GM12878 (cell line): ENCODE data around the gene CTIF. TPM values are rescaled to one million over a fixed set of nuclear protein-coding genes. Genes with fewer than 3 reads are reported as not detected.

Experiments used
- BCL11A ChIP-seq: IDR thresholded peaks from 2 replicates; pipeline ENCODE4 v1.6.1; 2011; ENCODE audit warnings: low read depth, low read length
- BCLAF1 ChIP-seq: fragments of 450-650 bp; IDR thresholded peaks from 2 replicates; pipeline ENCODE4 v1.6.1; 2017; ENCODE audit warnings: antibody characterized with exemption, mild to moderate bottlenecking, moderate library complexity
- CBFB ChIP-seq: IDR thresholded peaks from 2 replicates; pipeline ENCODE4 v1.6.1; 2016; ENCODE audit warnings: antibody characterized with exemption, low read depth
- E4F1 ChIP-seq: fragments of 450-650 bp; IDR thresholded peaks from 2 replicates; pipeline ENCODE4 v1.6.1; 2018; ENCODE audit warnings: borderline replicate concordance, mild to moderate bottlenecking; ENCODE audit not compliant: partially characterized antibody
- EP300 ChIP-seq, 2 experiments: fragments of 150-350 bp in 1 of 2; IDR thresholded peaks; 2 replicates each; pipeline ENCODE4 v1.6.1; 2011 to 2012; ENCODE audit warnings: low read depth in 2 of 2, low read length in 2 of 2, borderline replicate concordance in 1 of 2, improper control_type of control experiment in 1 of 2, inconsistent platforms in 1 of 2; ENCODE audit not compliant: control insufficient read depth in 1 of 2
- EZH2 ChIP-seq: IDR thresholded peaks from 2 replicates; pipeline ENCODE4 v1.6.1; 2012; ENCODE audit warnings: low read depth, mild to moderate bottlenecking, control low read depth, inconsistent platforms, low read length, borderline replicate concordance; ENCODE audit not compliant: control insufficient read depth
- LARP7 ChIP-seq: fragments of 450-650 bp; IDR thresholded peaks from 2 replicates; pipeline ENCODE4 v1.6.1; 2017; ENCODE audit warnings: mild to moderate bottlenecking
- NFYB ChIP-seq: IDR thresholded peaks from 2 replicates; pipeline ENCODE4 v1.6.1; 2011; ENCODE audit warnings: low read depth, mild to moderate bottlenecking, low read length, improper control_type of control experiment, moderate library complexity; ENCODE audit not compliant: insufficient read depth
- NRF1 ChIP-seq: conservative IDR thresholded peaks from 2 replicates; pipeline ENCODE4 v1.6.1; 2011; ENCODE audit warnings: mild to moderate bottlenecking, low read depth, low read length, improper control_type of control experiment
- POLR2A ChIP-seq: IDR thresholded peaks from 2 replicates; pipeline ENCODE4 v1.6.1; 2011; ENCODE audit warnings: low read depth, mild to moderate bottlenecking, low read length
- SIX5 ChIP-seq: IDR thresholded peaks from 2 replicates; pipeline ENCODE4 v1.6.1; 2011; ENCODE audit warnings: mild to moderate bottlenecking, low read depth, low read length, moderate library complexity; ENCODE audit not compliant: severe bottlenecking
- SMAD1 ChIP-seq: fragments of 450-650 bp; IDR thresholded peaks from 2 replicates; pipeline ENCODE4 v1.6.1; 2018; ENCODE audit warnings: mild to moderate bottlenecking, low read depth; ENCODE audit not compliant: partially characterized antibody
- SPI1 ChIP-seq: IDR thresholded peaks from 2 replicates; pipeline ENCODE4 v1.6.1; 2011; ENCODE audit warnings: low read depth, mild to moderate bottlenecking, low read length, moderate library complexity, borderline replicate concordance; ENCODE audit not compliant: insufficient read depth
- SREBF2 ChIP-seq: IDR thresholded peaks from 2 replicates; pipeline ENCODE4 v1.6.1; 2012; ENCODE audit warnings: mild to moderate bottlenecking, low read length
- WRNIP1 ChIP-seq: IDR thresholded peaks from 2 replicates; pipeline ENCODE4 v1.6.1; 2011; ENCODE audit warnings: low read depth, low read length, improper control_type of control experiment, borderline replicate concordance
- ZNF207 ChIP-seq: fragments of 450-650 bp; IDR thresholded peaks from 2 replicates; pipeline ENCODE4 v1.6.1; 2014; ENCODE audit warnings: antibody characterized with exemption, mild to moderate bottlenecking, borderline replicate concordance
- ZSCAN29 ChIP-seq: fragments of 450-650 bp; IDR thresholded peaks from 2 replicates; pipeline ENCODE4 v1.6.1; 2017; ENCODE audit warnings: mild to moderate bottlenecking, moderate library complexity
- polyA plus RNA-seq, 11 experiments: library from polyadenylated mRNA; depleted of rRNA in 4 of 11; unstranded in 6 of 11; stranded (reverse) in 5 of 11; fragments of >200 nt; fragmentation: Nextera tagmentation in 4 of 11; fragmentation: Illumina TruSeq in 1 of 11; extraction: Ambion mirVana in 4 of 11; extraction: Trizol in 1 of 11; gene quantifications; 1 replicate in 1 of 11; 2 replicates in 10 of 11; pipeline versions ENCODE4 v1.2.1 to v1.2.3, GENCODE V29; 2011 to 2016; ENCODE audit warnings: inconsistent platforms in 2 of 11, missing spikeins in 2 of 11, low read depth in 1 of 11
- total RNA-seq, 4 experiments: library from RNA; depleted of rRNA in 3 of 4; stranded (reverse); fragments of >200 nt in 3 of 4; fragmentation: Illumina TruSeq in 1 of 4; extraction: Trizol in 1 of 4; gene quantifications; 2 replicates each; pipeline versions ENCODE4 v1.2.1 to v1.2.3, GENCODE V29; 2013 to 2021
- TF ChIP-seq, protein P1 (sequence below): IDR thresholded peaks from 2 replicates; pipeline ENCODE4 v1.6.1; 2012; ENCODE audit warnings: low read depth, low read length, improper control_type of control experiment
- TF ChIP-seq, protein P2 (sequence below): fragments of 450-650 bp; IDR thresholded peaks from 2 replicates; pipeline ENCODE4 v1.6.1; 2017; ENCODE audit warnings: mild to moderate bottlenecking, low read depth, inconsistent platforms; ENCODE audit not compliant: poor library complexity, severe bottlenecking
- TF ChIP-seq, protein P3 (sequence below): IDR thresholded peaks from 2 replicates; pipeline ENCODE4 v1.6.1; 2012; ENCODE audit warnings: low read depth, low read length, improper control_type of control experiment

Gene CTIF
- total and polyA plus RNA-seq, 10 of the 15 experiments (the other 5 are each of a cell fraction or from before 2014, with no cell fraction given), result 0.06 to 11.6 (median 2.5) TPM

GRCh38 chr18:48778344-48779011 is 239.6 kb downstream of the CTIF start (continued):
- TF ChIP-seq EP300 (IDR thresholded peaks at IDR 0.05; ENCODE audit: borderline replicate concordance in 1 of 2, control insufficient read depth in 1 of 2, low read depth in 2 of 2, low read length in 2 of 2) (0 out of 4 replicates have a peak, but pooled peaks of 1 of the 2 experiments have one; percentile 32), WRNIP1 (no peak), EZH2 (no peak), SIX5 (no peak), BCL11A (peak; percentile 45), ZNF207 (no peak), E4F1 (no peak), NRF1 (no peak), NFYB (no peak), ZSCAN29 (no peak), SPI1 (no peak), BCLAF1 (no peak), SREBF2 (no peak), SMAD1 (no peak), CBFB (no peak), LARP7 (no peak), POLR2A (no peak)
- TF ChIP-seq, protein P1, sequence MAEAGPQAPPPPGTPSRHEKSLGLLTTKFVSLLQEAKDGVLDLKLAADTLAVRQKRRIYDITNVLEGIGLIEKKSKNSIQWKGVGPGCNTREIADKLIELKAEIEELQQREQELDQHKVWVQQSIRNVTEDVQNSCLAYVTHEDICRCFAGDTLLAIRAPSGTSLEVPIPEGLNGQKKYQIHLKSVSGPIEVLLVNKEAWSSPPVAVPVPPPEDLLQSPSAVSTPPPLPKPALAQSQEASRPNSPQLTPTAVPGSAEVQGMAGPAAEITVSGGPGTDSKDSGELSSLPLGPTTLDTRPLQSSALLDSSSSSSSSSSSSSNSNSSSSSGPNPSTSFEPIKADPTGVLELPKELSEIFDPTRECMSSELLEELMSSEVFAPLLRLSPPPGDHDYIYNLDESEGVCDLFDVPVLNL, result no peak
- TF ChIP-seq, protein P2, sequence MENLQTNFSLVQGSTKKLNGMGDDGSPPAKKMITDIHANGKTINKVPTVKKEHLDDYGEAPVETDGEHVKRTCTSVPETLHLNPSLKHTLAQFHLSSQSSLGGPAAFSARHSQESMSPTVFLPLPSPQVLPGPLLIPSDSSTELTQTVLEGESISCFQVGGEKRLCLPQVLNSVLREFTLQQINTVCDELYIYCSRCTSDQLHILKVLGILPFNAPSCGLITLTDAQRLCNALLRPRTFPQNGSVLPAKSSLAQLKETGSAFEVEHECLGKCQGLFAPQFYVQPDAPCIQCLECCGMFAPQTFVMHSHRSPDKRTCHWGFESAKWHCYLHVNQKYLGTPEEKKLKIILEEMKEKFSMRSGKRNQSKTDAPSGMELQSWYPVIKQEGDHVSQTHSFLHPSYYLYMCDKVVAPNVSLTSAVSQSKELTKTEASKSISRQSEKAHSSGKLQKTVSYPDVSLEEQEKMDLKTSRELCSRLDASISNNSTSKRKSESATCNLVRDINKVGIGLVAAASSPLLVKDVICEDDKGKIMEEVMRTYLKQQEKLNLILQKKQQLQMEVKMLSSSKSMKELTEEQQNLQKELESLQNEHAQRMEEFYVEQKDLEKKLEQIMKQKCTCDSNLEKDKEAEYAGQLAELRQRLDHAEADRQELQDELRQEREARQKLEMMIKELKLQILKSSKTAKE, result no peak
- TF ChIP-seq, protein P3, sequence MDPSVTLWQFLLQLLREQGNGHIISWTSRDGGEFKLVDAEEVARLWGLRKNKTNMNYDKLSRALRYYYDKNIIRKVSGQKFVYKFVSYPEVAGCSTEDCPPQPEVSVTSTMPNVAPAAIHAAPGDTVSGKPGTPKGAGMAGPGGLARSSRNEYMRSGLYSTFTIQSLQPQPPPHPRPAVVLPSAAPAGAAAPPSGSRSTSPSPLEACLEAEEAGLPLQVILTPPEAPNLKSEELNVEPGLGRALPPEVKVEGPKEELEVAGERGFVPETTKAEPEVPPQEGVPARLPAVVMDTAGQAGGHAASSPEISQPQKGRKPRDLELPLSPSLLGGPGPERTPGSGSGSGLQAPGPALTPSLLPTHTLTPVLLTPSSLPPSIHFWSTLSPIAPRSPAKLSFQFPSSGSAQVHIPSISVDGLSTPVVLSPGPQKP, result no peak
